ENCODE results near the gene SH3D21. TPM values are rescaled to one million over a fixed set of nuclear protein-coding genes. Genes with fewer than 3 reads are reported as not detected.

Gene SH3D21
- total RNA-seq, 4 donors from 2014 or later: 11.3 to 11.8 TPM; not detected in 2

DNA sequence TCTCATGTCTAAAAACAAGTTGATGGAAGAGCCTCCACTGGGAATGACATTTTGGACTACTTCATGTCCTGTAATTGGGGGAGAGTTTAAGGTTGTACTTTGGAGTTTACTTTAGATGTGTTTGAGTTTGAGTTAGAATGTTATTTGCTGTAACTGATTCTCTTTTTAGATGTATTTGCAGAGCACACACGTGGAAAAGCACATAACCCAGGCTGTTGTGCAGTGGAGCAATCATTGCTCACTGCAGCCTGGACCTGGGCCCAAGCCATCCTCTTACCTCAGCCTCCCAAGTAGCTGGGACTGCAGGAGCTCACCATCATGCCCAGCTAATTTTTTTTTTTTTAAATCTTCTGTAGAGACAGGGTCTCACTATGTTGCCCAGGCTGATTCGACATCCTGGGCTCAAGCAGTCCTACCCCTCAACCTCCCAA lies 36.7 kb upstream of the SH3D21 start:
- no peaks in the 10 kb centered on the region for H3K9me3 ChIP-seq
- no peak for DNase-seq
- no peaks in the 10 kb centered on the region for H3K36me3 ChIP-seq
- no peak overlapping the region for H3K27ac ChIP-seq
- no peak for TF ChIP-seq POLR2A (IDR thresholded peaks at IDR 0.05)
- TF ChIP-seq CTCF (IDR thresholded peaks at IDR 0.05): no peak
- no peak overlapping the region for H3K4me3 ChIP-seq
- H3K27me3 ChIP-seq: no peaks in the 10 kb centered on the region
- peaks cover 0 to 6% of the 10 kb centered on the region in 2 donors for H3K4me1 ChIP-seq
- intact Hi-C loops (cut with DNase I; ENCODE audit: low total_unique reads): no loop called here

DNA sequence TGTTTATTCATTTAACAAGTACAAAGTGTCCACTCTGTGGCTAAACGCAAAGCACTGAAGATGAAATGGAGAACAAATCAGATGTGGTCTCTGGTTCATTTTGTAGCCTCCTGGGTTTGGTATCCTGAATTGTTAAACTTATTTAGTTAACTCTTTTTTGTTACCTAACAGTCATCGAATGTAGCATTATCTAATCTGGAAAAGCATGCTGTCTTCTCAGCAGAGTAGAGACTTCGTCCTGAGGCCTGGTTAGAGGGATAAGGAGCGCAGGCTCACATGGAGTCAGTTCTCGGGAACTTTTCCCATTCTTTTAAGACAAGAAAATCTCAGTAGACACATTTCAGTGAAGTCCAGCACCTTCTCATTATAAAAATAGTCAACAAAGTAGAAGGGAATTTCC lies 33.1 kb upstream of the SH3D21 start:
- no peaks in the 10 kb centered on the region for H3K9me3 ChIP-seq
- H3K27me3 ChIP-seq: no peaks in the 10 kb centered on the region
- H3K36me3 ChIP-seq: no peaks in the 10 kb centered on the region
- intact Hi-C loops (cut with DNase I; ENCODE audit: low total_unique reads): no loop called here
- no peak overlapping the region for H3K27ac ChIP-seq
- no peak for DNase-seq
- TF ChIP-seq CTCF (IDR thresholded peaks at IDR 0.05): no peak
- H3K4me1 ChIP-seq: peaks cover under 1 to 6% of the 10 kb centered on the region in 2 donors
- H3K4me3 ChIP-seq: no peak overlapping the region

- DNase-seq: no peak
- no peaks in the 10 kb centered on the region for H3K36me3 ChIP-seq
- no peak overlapping the region for H3K27ac ChIP-seq
- intact Hi-C loops (cut with DNase I; ENCODE audit: low total_unique reads): no loop called here
- no peak overlapping the region for H3K4me3 ChIP-seq
- no peak for TF ChIP-seq POLR2A (IDR thresholded peaks at IDR 0.05)
- no peak for TF ChIP-seq CTCF (IDR thresholded peaks at IDR 0.05)
- no peaks in the 10 kb centered on the region for H3K27me3 ChIP-seq
- no peaks in the 10 kb centered on the region for H3K9me3 ChIP-seq
- peaks cover 9 to 12% of the 10 kb centered on the region in 2 donors for H3K4me1 ChIP-seq
Observed at GRCh38 chr1:36274201-36274600, 32.0 kb upstream of the SH3D21 start.

GRCh38 chr1:36276688-36277087 lies 29.5 kb upstream of the SH3D21 start:
- Histone ChIP-seq H3K9me3 (no peaks in the 10 kb centered on the region), H3K36me3 (no peaks in the 10 kb centered on the region), H3K27me3 (no peaks in the 10 kb centered on the region), H3K4me3 (no peak overlapping the region), H3K27ac (no peak overlapping the region), H3K4me1 (peaks cover 9 to 12% of the 10 kb centered on the region in 2 donors)
- no peak for DNase-seq
- intact Hi-C loops (cut with DNase I; ENCODE audit: low total_unique reads): no loop called here
- TF ChIP-seq CTCF (IDR thresholded peaks at IDR 0.05) (no peak), POLR2A (IDR thresholded peaks at IDR 0.05) (no peak)

GRCh38 chr1:36279110-36279788 lies 26.9 kb upstream of the SH3D21 start:
- TF ChIP-seq POLR2A (IDR thresholded peaks at IDR 0.05): no peak
- no peak for TF ChIP-seq CTCF (IDR thresholded peaks at IDR 0.05)
- intact Hi-C loops (cut with DNase I; ENCODE audit: low total_unique reads): no loop called here
- peak overlapping the region; percentile 79 to 80 for H3K27ac ChIP-seq
- no peaks in the 10 kb centered on the region for H3K9me3 ChIP-seq
- H3K4me3 ChIP-seq: no peak overlapping the region
- H3K36me3 ChIP-seq: no peaks in the 10 kb centered on the region
- DNase-seq: peak in 1 of 2 donors; percentile 54
- H3K4me1 ChIP-seq: peaks cover 6 to 9% of the 10 kb centered on the region in 2 donors
- H3K27me3 ChIP-seq: no peaks in the 10 kb centered on the region
